Endothelial cell of umbilical vein (primary cell): ENCODE measurements around the gene PTK6. TPM values are rescaled to one million over a fixed set of nuclear protein-coding genes. Genes with fewer than 3 reads are reported as not detected.

Experiments used
- BruUV-seq: library from RNA; stranded (reverse); fragments of 400-500 nt; replicated peaks from 2 replicates; lab custom pipeline; 2021; lab: Mats Ljungman, UMichigan
- CTCF ChIA-PET: fragments of 300-600, 350-600 bp; sonication (Branson Sonifier 250); formaldehyde crosslinking; loops from one replicate; lab custom pipeline; 2021; ENCODE audit warnings: antibody characterized with exemption, inconsistent platforms; lab: Charles Lee
- POLR2A ChIA-PET: fragments of 300-600, 350-600 bp; sonication (Branson Sonifier 250); formaldehyde crosslinking; loops from one replicate; lab custom pipeline; 2021; ENCODE audit warnings: antibody characterized with exemption, inconsistent platforms; lab: Charles Lee
- DNase-seq: peaks from one replicate; pipeline ENCODE4 v3.0.0-alpha.2; 2011; ENCODE audit warnings: low read depth, low spot score
- FAIRE-seq: peaks from 2 replicates; lab custom pipeline; 2011; peaks lifted over from hg19 to GRCh38; lab: Jason Lieb, UNC
- H2AFZ ChIP-seq: 2 replicates; pipeline ENCODE4 v1.6.0; 2012; ENCODE audit warnings: low read depth, low read length, control low read depth, inconsistent platforms
- H3K27ac ChIP-seq: 2 replicates; pipeline ENCODE4 v1.5.1; 2011; ENCODE audit warnings: low read depth, mild to moderate bottlenecking, control low read depth, low read length, moderate library complexity; ENCODE audit not compliant: insufficient read depth
- H3K27me3 ChIP-seq, 2 experiments: 2 replicates each; pipeline versions ENCODE4 v1.6.0 to v1.6.1; 2011; ENCODE audit warnings: low read length in 2 of 2, mixed read lengths in 1 of 2; ENCODE audit not compliant: control insufficient read depth in 2 of 2, insufficient read depth in 2 of 2
- H3K36me3 ChIP-seq, 2 experiments: 2 replicates in 1 of 2; 3 replicates in 1 of 2; pipeline ENCODE4 v1.5.1; 2011; ENCODE audit warnings: low read length in 2 of 2, mild to moderate bottlenecking in 1 of 2, moderate library complexity in 1 of 2; ENCODE audit not compliant: control insufficient read depth in 2 of 2, insufficient read depth in 2 of 2; ENCODE audit errors: extremely low read depth in 1 of 2
- H3K4me1 ChIP-seq: 3 replicates; pipeline ENCODE4 v1.5.1; 2011; ENCODE audit warnings: mild to moderate bottlenecking, low read length; ENCODE audit not compliant: control insufficient read depth, insufficient read depth; ENCODE audit errors: extremely low read depth
- H3K4me2 ChIP-seq: 2 replicates; pipeline ENCODE4 v1.6.1; 2011; ENCODE audit warnings: low read length, control low read depth, mixed read lengths; ENCODE audit not compliant: insufficient read depth
- H3K4me3 ChIP-seq, 3 experiments: fragments of 200-600 bp in 1 of 3; sonication (generic), shearing (Covaris generic) in 1 of 3; replicated peaks in 1 of 3; 2 replicates each; pipeline ENCODE4 v1.5.1; 2011 to 2016; ENCODE audit warnings: control low read depth in 3 of 3, low read length in 3 of 3, mild to moderate bottlenecking in 2 of 3, inconsistent platforms in 1 of 3, low read depth in 1 of 3, moderate library complexity in 1 of 3; ENCODE audit not compliant: insufficient read depth in 1 of 3
- H3K79me2 ChIP-seq: 2 replicates; pipeline ENCODE4 v1.6.0; 2012; ENCODE audit warnings: low read length, inconsistent platforms; ENCODE audit not compliant: control insufficient read depth, insufficient read depth
- H3K9ac ChIP-seq: replicated peaks from 2 replicates; pipeline ENCODE3; 2011; ENCODE audit warnings: low read length, control low read depth; ENCODE audit not compliant: insufficient read depth; ENCODE audit errors: extremely low read depth
- H3K9me1 ChIP-seq: replicated peaks from 3 replicates; pipeline ENCODE4 v1.6.0; 2011; ENCODE audit warnings: mild to moderate bottlenecking, low read length; ENCODE audit not compliant: control insufficient read depth, insufficient read depth; ENCODE audit errors: extremely low read depth
- H3K9me3 ChIP-seq: replicated peaks from 2 replicates; pipeline ENCODE4 v1.5.1; 2012; ENCODE audit warnings: low read length, inconsistent platforms; ENCODE audit not compliant: control insufficient read depth, insufficient read depth
- H4K20me1 ChIP-seq: replicated peaks from 2 replicates; pipeline ENCODE3; 2011; ENCODE audit warnings: mild to moderate bottlenecking, low read length; ENCODE audit not compliant: control insufficient read depth, insufficient read depth; ENCODE audit errors: extremely low read depth
- EZH2 ChIP-seq: IDR thresholded peaks from 2 replicates; pipeline ENCODE4 v1.6.1; 2012; ENCODE audit warnings: borderline replicate concordance, low read depth, mild to moderate bottlenecking, moderate library complexity, low read length, inconsistent platforms; ENCODE audit not compliant: severe bottlenecking
- FOS ChIP-seq: IDR thresholded peaks from 2 replicates; pipeline ENCODE4 v1.6.1; 2011; ENCODE audit warnings: mild to moderate bottlenecking, low read length, moderate library complexity, borderline replicate concordance; ENCODE audit not compliant: insufficient read depth
- GATA2 ChIP-seq: IDR thresholded peaks from 2 replicates; pipeline ENCODE4 v1.7.0; 2011; ENCODE audit warnings: low read depth, mild to moderate bottlenecking, moderate library complexity, mixed read lengths, low read length; ENCODE audit not compliant: insufficient read length, insufficient read depth
- JUN ChIP-seq: IDR thresholded peaks from 2 replicates; pipeline ENCODE4 v1.6.1; 2011; ENCODE audit warnings: borderline replicate concordance, low read depth; ENCODE audit not compliant: insufficient read length, insufficient read depth
- MYC ChIP-seq: IDR thresholded peaks from one replicate; pipeline ENCODE4 v1.6.1; 2011; ENCODE audit warnings: mild to moderate bottlenecking, low read depth, low read length
- POLR2A ChIP-seq: IDR thresholded peaks from 2 replicates; pipeline ENCODE4 v1.6.1; 2012; ENCODE audit warnings: low read depth, mild to moderate bottlenecking, control low read depth, low read length
- POLR2AphosphoS5 ChIP-seq: IDR thresholded peaks from 2 replicates; pipeline ENCODE4 v1.6.1; 2012; ENCODE audit warnings: low read depth, mild to moderate bottlenecking, control low read depth, low read length, moderate library complexity; ENCODE audit not compliant: insufficient read depth
- dilution Hi-C: fragments of 300-500 bp; cut with MboI; formaldehyde crosslinking; loops from one replicate; pipeline ENCODE4 v1.15.0; 2019; ENCODE audit warnings: low sequenced_read_pairs; ENCODE audit not compliant: extremely low pct_ligation_motif_present
- intact Hi-C: fragments of 100-400 bp; cut with micrococcal nuclease; formaldehyde crosslinking; loops from one replicate; pipeline ENCODE4 v1.10.0; 2022
- polyA plus RNA-seq, 4 experiments: library from polyadenylated mRNA; depleted of rRNA in 3 of 4; stranded (reverse) in 3 of 4; unstranded in 1 of 4; fragments of >200 nt; gene quantifications; 2 replicates each; pipeline versions ENCODE4 v1.2.1 to v1.2.3, GENCODE V29; 2011 to 2012; ENCODE audit warnings: missing spikeins in 1 of 4
- total RNA-seq: library from RNA; stranded (reverse); gene quantifications from 2 replicates; pipeline ENCODE4 v1.2.3, GENCODE V29; 2021
- TF ChIP-seq, protein P1 (sequence below), 2 donors: IDR thresholded peaks; 1 replicate in 1 of 2; 2 replicates in 1 of 2; pipeline ENCODE4 v1.5.1; 2011; ENCODE audit warnings: low read length in 2 of 2, mild to moderate bottlenecking in 2 of 2, moderate library complexity in 2 of 2, control low read depth in 1 of 2, inconsistent platforms in 1 of 2, low read depth in 1 of 2; ENCODE audit not compliant: insufficient read depth in 1 of 2; ENCODE audit errors: extremely low read depth in 1 of 2
- TF ChIP-seq, protein P2 (sequence below): IDR thresholded peaks from 2 replicates; pipeline ENCODE4 v1.6.1; 2011; ENCODE audit not compliant: insufficient read depth, insufficient read length

The PTK6 gene
- total and polyA plus RNA-seq, 2 donors (not counting 3 experiments of a cell fraction or from before 2014, with no cell fraction given), result 0.18 TPM; not detected in 1

DNA sequence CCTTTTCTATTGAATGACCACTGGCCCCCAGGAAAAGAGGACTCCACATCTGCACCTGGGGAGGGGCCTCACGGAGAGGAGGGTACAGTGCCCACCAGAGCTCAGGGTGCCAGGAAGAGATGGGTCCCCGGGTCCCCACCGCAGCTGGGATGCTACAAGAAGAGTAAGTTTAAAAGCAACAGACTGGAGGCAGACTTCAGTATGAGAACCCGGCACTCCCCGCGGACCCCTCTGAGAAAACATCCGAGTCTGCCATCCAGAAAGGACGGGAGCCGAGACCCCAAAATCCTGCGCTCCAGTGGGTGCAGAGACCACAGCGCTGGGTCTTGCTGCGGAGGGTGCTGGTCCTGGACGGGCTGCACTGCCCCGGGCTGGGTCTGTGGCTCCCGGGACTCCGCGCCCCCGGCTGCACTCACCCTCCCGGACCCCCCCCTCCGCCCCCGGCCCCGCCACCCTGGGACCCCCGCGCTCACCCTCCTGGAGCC is 36.5 kb upstream of the PTK6 start:
- Histone ChIP-seq H4K20me1 (no peaks in the 10 kb centered on the region), H3K4me1 (peaks cover 10% of the 10 kb centered on the region), H3K27ac (peak overlapping the region; percentile 72), H3K27me3 (no peaks in the 10 kb centered on the region), H3K9me3 (no peaks in the 10 kb centered on the region), H3K9me1 (no peaks in the 10 kb centered on the region), H3K4me3 (peak overlapping the region; percentile 55 to 95 (median 87)), H2AFZ (peak overlapping the region; percentile 88), H3K4me2 (peak overlapping the region; percentile 93), H3K36me3 (no peaks in the 10 kb centered on the region), H3K9ac (peak overlapping the region; percentile 90), H3K79me2 (peaks cover 5% of the 10 kb centered on the region)
- FAIRE-seq (no peak), DNase-seq (peak; percentile 10)
- dilution Hi-C loops (no loop called here), intact Hi-C loops (loop anchor here (5.0 kb wide), 1 partner anchor 54 kb away; the partner anchor contains the start of gene GMEB2)
- BruUV-seq, result no TSS peak
- TF ChIP-seq POLR2AphosphoS5 (no peak), EZH2 (no peak), GATA2 (no peak), JUN (no peak), POLR2A (no peak), MYC (no peak), FOS (no peak)
- TF ChIP-seq, protein P1, sequence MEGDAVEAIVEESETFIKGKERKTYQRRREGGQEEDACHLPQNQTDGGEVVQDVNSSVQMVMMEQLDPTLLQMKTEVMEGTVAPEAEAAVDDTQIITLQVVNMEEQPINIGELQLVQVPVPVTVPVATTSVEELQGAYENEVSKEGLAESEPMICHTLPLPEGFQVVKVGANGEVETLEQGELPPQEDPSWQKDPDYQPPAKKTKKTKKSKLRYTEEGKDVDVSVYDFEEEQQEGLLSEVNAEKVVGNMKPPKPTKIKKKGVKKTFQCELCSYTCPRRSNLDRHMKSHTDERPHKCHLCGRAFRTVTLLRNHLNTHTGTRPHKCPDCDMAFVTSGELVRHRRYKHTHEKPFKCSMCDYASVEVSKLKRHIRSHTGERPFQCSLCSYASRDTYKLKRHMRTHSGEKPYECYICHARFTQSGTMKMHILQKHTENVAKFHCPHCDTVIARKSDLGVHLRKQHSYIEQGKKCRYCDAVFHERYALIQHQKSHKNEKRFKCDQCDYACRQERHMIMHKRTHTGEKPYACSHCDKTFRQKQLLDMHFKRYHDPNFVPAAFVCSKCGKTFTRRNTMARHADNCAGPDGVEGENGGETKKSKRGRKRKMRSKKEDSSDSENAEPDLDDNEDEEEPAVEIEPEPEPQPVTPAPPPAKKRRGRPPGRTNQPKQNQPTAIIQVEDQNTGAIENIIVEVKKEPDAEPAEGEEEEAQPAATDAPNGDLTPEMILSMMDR (IDR thresholded peaks at IDR 0.05; ENCODE audit: extremely low read depth in 1 of 2, insufficient read depth in 1 of 2, low read depth in 1 of 2, low read length in 2 of 2), result no peak
- TF ChIP-seq, protein P2, sequence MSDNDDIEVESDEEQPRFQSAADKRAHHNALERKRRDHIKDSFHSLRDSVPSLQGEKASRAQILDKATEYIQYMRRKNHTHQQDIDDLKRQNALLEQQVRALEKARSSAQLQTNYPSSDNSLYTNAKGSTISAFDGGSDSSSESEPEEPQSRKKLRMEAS, result no peak
- CTCF ChIA-PET, result interaction anchor here (0.6 to 1.6 kb wide), 5 partner anchors 10 to 405 kb away, joined by 3 to 6 read pairs (median 5); no protein-coding TSS in a partner anchor
- POLR2A ChIA-PET, result interaction anchor here (0.6 to 1.4 kb wide), 7 partner anchors 10 to 400 kb away, joined by 3 to 10 read pairs (median 5); partner anchors contain the start of genes GMEB2 and UCKL1
